ENCODE results near the gene HMCN1.

Gene HMCN1

GRCh38 chr1:185733818-185734735, at the start of gene HMCN1:
Gene HMCN1, plus strand, starts transcription at chr1:185734391. Its CDS starts 389 bp downstream, at chr1:185734780.
- peak; percentile 36 to 38 for ATAC-seq

- ATAC-seq, result no peak
Observed at GRCh38 chr1:185686821-185687778, 47.1 kb upstream of the HMCN1 start.

GRCh38 chr1:185690527-185690926, 43.7 kb upstream of the HMCN1 start:
- ATAC-seq, result peak in 1 of 2 donors; percentile 54

- peak in 1 of 2 donors; percentile 43 for ATAC-seq
Observed at GRCh38 chr1:185693654-185694053, 40.5 kb upstream of the HMCN1 start.

GRCh38 chr1:185694081-185694480, 40.1 kb upstream of the HMCN1 start:
- peak; percentile 53 to 61 for ATAC-seq

GRCh38 chr1:185695299-185695698, 38.9 kb upstream of the HMCN1 start:
- ATAC-seq, result no peak

GRCh38 chr1:185696422-185697150, 37.6 kb upstream of the HMCN1 start:
- no peak for ATAC-seq

- ATAC-seq, result no peak
Observed at GRCh38 chr1:185699874-185700273, 34.3 kb upstream of the HMCN1 start.

- no peak for ATAC-seq
Observed at GRCh38 chr1:185701650-185702049, 32.5 kb upstream of the HMCN1 start.

GRCh38 chr1:185704181-185704580, 30.0 kb upstream of the HMCN1 start:
- no peak for ATAC-seq

GRCh38 chr1:185716095-185716494, 18.1 kb upstream of the HMCN1 start:
- no peak for ATAC-seq

- ATAC-seq, result no peak
Observed at GRCh38 chr1:185719021-185719420, 15.2 kb upstream of the HMCN1 start.

GRCh38 chr1:185720633-185721272, 13.4 kb upstream of the HMCN1 start:
- no peak for ATAC-seq

- ATAC-seq, result no peak
Observed at GRCh38 chr1:185721553-185721952, 12.6 kb upstream of the HMCN1 start.

- ATAC-seq, result no peak
Observed at GRCh38 chr1:185722098-185722497, 12.1 kb upstream of the HMCN1 start.

GRCh38 chr1:185727726-185728125, 6.5 kb upstream of the HMCN1 start:
- no peak for ATAC-seq

GRCh38 chr1:185731446-185731845, 2.7 kb upstream of the HMCN1 start:
- ATAC-seq, result no peak

GRCh38 chr1:185732951-185733350, 1.2 kb upstream of the HMCN1 start:
- no peak for ATAC-seq

GRCh38 chr1:185734929-185735700, 924 bp downstream of the HMCN1 start:
- no peak for ATAC-seq

- ATAC-seq, result no peak
Observed at GRCh38 chr1:185735701-185736064, 1.5 kb downstream of the HMCN1 start.

GRCh38 chr1:185739967-185740366, 5.8 kb downstream of the HMCN1 start:
- peak in 1 of 2 donors; percentile 61 for ATAC-seq
